GM15510 (cell line): Measurements from ENCODE around the gene SF3B2.

ENCODE experiments used
- POLR2A ChIP-seq: IDR thresholded peaks from 3 replicates; pipeline ENCODE4 v1.6.1; 2011; ENCODE audit warnings: borderline replicate concordance; ENCODE audit not compliant: insufficient read length; ENCODE audit errors: extremely low read depth

Gene SF3B2

GRCh38 chr11:66015454-66015881 is 36.7 kb upstream of the SF3B2 start:
- TF ChIP-seq POLR2A = no peak

GRCh38 chr11:66015936-66016792 is 36.0 kb upstream of the SF3B2 start:
- TF ChIP-seq POLR2A = no peak

DNA sequence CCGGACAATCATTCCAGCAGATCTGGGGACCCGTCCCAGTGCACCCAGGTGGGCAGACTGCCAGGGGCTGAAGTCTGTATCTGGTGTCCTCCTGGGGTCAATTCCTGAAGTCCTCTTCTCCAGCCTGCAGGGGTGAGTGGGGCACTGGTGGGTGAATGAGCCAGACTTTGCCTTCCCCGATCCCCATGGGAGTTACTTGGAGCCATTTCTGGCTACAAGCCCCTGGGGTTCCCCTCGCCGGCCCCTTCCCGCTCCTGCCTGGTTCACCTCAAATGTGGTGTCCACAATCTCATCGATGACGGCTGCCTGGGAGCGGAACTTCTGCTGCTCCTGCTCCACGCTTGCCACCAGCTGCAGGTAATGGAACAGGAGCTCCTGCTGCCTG is 35.4 kb upstream of the SF3B2 start:
- TF ChIP-seq POLR2A = no peak

DNA sequence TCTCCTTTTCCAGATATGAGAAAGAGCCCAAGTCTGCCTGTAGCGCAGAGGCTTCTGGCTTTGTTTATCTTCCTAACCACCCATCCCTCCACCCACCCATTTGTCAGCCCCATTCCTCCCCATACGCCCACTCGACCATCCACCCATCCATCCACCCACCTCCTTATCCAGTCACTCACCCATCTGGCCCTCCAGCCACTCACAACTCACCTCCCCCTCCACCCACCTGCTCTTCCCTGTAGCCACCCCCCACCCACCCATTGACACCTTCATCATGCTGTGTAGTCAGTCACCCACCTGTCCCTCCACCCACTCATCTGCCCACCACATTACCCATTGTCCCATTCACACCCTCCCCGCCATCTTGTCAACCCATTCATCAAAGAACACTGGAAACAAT is 34.8 kb upstream of the SF3B2 start:
- TF ChIP-seq POLR2A = no peak

- no peak for TF ChIP-seq POLR2A
Observed at GRCh38 chr11:66020212-66020611, 32.0 kb upstream of the SF3B2 start.

DNA sequence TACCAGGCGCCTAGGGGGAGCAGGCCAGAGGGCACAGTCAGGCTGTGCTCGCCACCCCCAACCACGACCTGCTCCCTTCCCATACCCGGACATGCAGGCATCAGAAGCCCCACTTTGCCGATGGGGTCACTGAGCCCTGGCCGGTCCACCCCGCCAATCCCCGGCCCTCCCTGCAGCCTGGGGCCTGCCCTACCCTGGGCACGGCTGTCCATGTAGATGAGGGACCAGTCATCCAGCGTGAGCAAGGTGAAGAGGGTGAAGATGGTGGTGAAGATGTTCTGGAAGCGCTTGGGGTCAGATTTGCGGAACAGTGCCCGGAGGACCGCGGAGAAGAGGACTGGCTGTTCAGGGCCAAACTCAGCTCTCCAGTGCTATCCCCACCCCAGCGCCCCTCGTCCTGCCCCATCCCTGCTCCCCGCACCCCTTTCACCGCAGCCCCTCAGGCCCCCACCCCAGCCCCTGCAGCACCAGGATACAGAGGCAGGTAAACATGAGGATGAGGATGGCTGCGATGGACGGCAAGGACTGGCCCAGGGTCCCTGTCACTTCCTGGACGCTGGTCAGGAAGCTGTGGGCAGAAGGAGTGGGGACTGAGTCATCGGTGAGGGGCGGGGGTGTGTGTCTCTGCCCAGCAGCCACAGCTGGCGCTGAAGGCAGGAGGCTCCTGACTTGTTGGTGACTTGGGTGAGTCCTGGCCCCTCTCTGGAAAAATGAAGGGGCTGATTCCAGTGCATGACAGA is 31.4 kb upstream of the SF3B2 start:
- no peak for TF ChIP-seq POLR2A

DNA sequence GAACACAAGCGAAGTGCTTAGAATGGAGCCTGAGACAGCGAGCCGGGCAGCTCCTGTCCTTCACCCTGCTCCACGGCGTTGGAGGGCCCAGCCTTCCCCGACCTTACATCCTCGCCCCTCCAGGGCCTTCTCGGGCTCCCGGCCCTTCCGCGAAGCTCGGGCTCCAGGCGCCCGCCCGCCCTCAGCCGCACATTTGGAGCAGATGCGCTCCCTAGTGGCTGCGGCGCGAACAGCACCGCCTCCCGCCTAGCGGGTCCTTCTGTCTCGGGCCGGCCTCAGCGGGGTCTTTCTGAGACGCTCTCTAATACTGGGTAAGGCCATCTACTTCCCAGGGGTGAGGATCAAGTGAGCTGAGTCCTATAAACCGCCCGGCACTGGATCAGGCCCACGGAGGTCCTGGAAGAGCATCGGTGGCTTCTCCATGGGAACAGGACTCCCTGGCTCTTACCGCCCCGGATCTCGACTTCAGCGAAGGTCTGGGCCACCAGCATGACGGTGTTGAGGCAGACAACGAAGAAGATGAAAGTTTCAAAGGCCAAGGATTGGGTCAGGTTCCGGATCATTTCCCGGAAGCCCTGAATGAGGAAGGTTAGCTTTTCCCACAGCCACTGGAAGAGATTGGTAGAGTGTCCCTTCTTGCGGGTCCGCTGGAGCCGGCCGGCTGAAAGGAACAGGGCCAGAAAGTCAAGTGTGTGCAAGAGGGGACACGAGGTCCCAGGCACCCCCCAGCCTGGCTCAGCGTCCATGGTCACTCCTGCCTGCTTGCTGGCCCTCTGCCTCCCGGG is 29.6 kb upstream of the SF3B2 start:
- no peak for TF ChIP-seq POLR2A

DNA sequence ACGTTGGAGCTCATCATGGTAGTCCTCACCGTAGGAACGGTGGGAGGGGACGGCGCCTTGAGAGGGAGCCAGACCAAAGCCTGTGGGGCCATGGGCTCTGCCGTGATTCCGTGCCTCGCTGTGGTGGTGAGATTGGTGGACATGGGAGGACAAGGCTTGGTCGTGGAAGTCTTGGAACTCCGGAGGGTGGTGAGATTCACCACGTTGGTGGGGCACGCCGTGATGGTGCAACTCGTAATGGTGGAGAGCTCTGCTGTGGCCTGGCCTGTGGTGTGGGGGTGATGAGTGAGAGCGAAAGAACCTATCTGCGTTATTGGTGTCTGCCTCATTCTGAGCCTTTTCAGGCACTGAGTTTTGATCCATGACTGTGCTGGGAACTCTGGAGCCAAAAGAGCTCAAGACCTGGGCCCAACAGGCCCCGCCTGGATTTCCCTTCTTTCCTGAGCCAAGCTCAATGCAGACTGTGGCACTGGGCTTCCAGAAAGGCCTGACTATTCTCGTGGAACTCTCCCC is 26.1 kb upstream of the SF3B2 start, which contains the start of gene CATSPER1:
Gene CATSPER1 (minus strand): TSS at position 463 of the 513 bp plus-strand sequence. CDS start 100 bp downstream, at position 363.
- TF ChIP-seq POLR2A = no peak

- no peak for TF ChIP-seq POLR2A
Observed at GRCh38 chr11:66032957-66033735, 19.0 kb upstream of the SF3B2 start.

- TF ChIP-seq POLR2A = no peak
Observed at GRCh38 chr11:66035653-66036333, 16.4 kb upstream of the SF3B2 start.

DNA sequence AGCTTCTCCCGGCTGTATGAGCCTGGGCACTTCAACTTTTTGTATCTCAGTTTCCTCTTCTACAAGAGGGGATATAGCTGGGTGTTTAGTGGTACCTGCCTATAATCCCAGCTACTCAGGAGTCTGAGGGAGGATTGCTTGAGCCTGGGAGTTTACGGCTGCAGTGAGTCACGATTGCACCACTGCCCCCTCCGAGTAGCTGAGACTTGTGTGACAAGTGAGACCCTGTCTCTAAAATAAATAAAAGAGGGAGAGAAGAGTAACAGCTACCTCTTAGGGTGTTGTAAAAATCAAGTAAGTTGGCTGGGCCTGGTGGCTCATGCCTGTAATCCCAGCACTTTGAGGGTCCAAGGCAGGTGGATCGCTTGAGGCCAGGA is 15.8 kb upstream of the SF3B2 start:
- TF ChIP-seq POLR2A = no peak

DNA sequence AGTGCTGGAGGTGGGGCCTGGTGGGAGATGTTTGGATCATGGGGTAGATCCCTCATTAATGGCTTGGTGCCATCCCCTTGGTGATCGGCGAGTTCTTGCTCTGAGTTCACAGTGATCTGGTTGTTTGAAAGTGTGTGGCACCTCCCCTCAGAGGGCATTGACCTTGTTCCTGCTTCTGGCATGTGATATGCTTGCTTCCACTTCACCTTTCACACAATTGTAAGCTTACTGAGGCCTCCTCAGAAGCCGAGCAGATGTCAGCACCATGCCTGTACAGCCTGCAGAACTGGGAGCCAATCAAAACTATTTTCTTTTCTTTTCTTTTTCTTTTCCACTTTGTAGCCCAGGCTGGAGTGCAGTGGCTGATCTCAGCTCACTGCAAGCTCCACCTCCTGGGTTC is 14.8 kb upstream of the SF3B2 start:
- TF ChIP-seq POLR2A = no peak

- no peak for TF ChIP-seq POLR2A
Observed at GRCh38 chr11:66039765-66040164, 12.4 kb upstream of the SF3B2 start.
